ENCODE data around the gene ELAC2. TPM values are rescaled to one million over a fixed set of nuclear protein-coding genes. Genes with fewer than 3 reads are reported as not detected.
"Not testable (repeated sequence)": the region's sequence is repeated elsewhere in the genome, so short reads cannot be mapped to it uniquely, and the experiment has no call there.

ELAC2 gene
- total RNA-seq, 1 experiment from 2014 or later: 63.7 TPM

DNA sequence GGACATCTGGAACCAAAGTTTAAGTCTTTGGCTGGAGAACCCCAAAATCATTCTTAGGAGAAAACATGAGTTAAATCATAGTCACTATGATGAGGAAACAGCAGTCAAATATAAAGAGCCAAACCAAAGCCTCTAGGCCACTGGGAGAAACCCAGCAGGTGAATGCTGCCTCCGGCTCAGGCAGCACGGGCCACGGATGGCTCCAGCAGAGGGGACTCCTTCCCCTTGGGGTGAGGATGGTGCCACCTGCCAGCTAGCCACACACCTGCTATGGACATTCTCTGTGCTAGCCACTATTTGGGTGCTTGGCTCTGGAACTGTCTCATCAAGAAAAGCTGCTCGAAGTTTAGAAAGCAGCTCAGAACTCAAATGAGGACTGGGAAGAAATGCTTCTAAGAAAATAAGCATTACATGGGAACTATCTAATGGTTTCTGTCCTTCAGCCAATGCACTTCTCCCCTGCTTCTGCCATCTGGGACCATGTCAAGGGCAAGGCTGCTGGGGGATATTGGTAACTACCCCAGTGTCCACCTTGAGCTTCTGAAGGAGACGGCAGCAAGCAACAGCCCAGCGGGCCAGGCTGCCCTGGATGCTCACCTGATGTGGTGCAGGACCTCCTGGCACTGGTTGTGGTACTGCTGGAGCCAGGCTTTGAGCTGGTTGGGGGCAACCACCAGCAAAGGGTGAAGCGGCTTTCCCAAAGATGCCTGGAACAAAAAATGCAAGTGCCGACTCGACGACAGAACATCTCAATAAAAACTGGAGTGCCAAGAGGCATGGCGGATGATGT is 22.5 kb downstream of the ELAC2 start:
- in situ Hi-C loops (cut with HindIII; ENCODE audit: low pct_unique_long_range_greater_than_20kb, low sequenced_read_pairs): no loop called here
- no peak for DNase-seq (ENCODE audit: low read depth)

DNA sequence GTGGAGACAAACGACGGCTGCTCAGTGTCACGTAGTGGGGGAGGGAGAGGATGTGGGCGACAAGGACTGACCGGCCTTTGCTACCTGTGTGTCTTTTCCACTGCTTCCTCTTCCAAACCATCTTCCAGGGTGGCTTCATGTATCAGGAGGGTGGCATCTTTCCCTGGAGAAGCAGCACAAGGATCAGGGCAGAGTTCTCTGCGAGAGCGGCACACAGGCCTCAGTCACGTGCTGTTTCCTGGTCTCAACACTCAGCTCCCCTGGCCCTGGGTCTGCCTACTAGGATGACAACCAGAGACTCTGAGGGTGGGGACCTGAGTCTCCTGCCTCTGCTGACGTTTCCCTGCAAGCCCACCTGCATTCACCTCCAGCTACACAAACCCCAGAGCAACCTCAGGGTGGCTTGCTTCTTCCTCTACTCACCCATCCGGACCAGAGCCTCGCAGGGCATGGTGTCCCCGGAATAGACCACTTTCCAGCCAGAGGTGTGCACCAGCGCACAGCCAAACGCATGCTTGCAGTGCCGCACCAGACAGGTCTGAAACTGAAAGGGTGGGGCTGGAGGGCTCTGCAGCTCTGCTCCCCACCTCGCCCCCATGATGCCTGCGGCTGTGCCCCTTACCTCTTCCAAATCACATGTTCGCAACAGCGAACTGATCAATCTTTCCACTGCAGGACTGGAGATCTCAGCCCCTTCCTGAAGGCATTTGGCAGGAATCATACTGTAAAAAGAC is 23.3 kb downstream of the ELAC2 start:
- DNase-seq (ENCODE audit: low read depth): no peak
- in situ Hi-C loops (cut with HindIII; ENCODE audit: low pct_unique_long_range_greater_than_20kb, low sequenced_read_pairs): no loop called here

DNA sequence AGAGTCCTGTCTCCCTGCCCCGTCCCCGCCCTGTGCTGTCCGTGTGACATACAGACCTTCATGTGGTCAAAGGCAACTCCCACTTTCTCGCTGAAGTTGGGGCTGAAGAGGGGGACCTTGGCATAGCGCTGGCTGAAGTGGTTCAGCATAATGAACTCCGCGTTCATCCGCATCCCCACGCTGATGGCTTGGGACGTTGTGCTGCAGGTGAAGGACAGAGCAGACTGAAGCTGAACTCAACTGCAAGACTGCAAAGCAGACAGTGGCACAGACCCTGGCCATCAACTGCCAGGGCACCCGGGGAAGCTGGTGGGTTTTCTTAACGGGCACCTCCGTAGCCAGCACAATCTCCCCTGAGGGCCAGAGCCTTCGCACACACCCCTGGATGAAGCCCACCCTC is 24.2 kb downstream of the ELAC2 start:
- in situ Hi-C loops (cut with HindIII; ENCODE audit: low pct_unique_long_range_greater_than_20kb, low sequenced_read_pairs): no loop called here
- no peak for DNase-seq (ENCODE audit: low read depth)

DNA sequence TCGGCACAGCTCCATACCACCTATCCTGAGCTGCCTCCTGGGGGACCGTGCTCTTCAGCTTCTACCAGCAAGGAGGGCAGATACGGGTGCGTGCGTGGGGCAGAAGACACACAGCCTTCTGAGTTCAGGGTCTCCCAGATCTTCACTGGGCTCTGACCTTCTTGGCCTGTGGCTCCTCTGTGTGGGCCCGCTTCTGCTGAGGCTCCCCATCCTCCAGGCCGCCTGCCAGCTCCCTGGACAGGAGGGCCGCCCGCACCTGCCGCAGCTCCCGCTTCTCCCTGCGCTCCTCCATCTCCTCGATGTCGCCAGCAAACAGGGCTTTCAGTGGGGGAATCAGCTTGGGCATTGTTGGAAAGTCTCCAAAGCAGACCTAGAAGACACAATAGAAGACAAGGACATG is 25.2 kb downstream of the ELAC2 start:
- in situ Hi-C loops (cut with HindIII; ENCODE audit: low pct_unique_long_range_greater_than_20kb, low sequenced_read_pairs): no loop called here
- no peak for DNase-seq (ENCODE audit: low read depth)

DNA sequence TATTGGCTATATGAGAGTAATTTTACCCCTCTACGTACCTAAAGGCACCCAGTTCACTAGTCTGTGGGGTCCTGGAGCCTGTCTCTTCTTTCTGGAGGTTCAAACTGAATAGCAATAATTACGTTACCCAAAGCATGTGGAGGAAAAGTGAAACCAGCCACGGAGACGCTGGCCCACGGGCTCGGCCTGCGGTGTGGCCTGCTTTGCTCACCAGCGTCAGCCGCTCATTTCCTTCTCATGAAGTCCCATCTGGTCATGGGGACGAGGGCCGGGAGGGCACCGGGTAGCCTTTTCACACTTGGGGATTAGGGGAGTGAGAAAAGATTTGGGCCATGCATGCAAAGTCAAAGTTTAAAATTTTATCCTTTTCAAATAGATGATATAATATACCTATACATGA is 26.9 kb downstream of the ELAC2 start:
- in situ Hi-C loops (cut with HindIII; ENCODE audit: low pct_unique_long_range_greater_than_20kb, low sequenced_read_pairs): no loop called here

DNA sequence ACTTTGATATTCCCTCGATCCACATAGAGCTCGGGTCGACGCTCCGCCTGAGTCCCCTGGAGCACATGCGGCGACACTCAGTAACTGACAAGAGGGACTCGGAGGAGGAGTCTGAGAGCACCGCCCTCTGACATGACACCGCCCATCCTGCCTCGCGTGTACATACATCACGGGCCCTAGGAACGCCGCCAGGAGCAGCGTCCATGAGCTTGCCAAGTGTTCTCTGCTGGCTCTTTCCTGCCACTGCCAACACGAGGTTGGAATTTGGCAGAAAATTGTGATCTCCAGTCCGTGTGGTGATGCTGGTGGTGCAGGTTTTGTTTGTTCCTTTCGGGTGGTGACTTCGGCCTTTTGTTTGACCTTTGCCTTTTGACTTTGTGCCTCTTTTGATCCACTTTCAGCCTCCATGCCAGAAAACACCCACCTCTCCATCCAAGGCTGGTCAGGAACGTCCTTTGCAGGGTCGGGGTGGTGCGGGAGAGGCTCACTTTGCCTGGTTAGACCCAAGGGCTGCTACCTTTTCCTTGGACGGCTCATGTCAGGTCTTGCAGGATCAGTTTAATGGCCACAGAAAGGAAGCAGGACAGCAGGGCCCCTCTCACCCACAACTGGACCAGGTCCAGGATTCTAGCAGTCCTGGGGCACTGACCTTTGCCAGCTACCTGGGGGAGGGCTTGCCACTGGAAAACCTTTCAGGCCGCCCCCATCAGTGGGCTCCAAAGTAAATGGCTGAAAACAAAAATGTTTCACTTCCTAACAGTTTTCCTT is 27.6 kb downstream of the ELAC2 start:
- in situ Hi-C loops (cut with HindIII; ENCODE audit: low pct_unique_long_range_greater_than_20kb, low sequenced_read_pairs): no loop called here
- DNase-seq (ENCODE audit: low read depth): no peak

More for the DNA sequence above, 26.9 kb downstream of the ELAC2 start:
- DNase-seq (ENCODE audit: low read depth): no peak

DNA sequence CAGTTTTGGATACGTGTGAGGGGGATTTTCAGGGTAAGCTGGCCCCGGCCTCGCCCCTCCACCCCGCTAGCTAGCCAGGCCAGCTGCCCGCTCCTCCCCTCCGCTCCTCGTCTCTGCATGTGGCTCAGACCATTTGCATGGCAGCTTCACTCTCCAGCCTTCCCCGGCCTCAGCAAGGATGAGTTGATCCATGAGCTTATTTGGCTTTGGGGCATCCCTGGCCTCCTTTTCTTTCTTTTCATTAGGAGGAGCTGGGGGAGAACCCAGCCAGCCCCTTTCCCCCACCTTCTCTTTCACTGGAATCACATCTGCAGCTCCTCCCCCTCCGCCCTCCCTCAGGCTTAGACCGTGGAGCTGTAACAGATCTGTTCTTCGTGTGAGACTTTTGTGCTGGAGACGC is 30.7 kb downstream of the ELAC2 start:
- in situ Hi-C loops (cut with HindIII; ENCODE audit: low pct_unique_long_range_greater_than_20kb, low sequenced_read_pairs): no loop called here
- DNase-seq (ENCODE audit: low read depth): no peak

DNA sequence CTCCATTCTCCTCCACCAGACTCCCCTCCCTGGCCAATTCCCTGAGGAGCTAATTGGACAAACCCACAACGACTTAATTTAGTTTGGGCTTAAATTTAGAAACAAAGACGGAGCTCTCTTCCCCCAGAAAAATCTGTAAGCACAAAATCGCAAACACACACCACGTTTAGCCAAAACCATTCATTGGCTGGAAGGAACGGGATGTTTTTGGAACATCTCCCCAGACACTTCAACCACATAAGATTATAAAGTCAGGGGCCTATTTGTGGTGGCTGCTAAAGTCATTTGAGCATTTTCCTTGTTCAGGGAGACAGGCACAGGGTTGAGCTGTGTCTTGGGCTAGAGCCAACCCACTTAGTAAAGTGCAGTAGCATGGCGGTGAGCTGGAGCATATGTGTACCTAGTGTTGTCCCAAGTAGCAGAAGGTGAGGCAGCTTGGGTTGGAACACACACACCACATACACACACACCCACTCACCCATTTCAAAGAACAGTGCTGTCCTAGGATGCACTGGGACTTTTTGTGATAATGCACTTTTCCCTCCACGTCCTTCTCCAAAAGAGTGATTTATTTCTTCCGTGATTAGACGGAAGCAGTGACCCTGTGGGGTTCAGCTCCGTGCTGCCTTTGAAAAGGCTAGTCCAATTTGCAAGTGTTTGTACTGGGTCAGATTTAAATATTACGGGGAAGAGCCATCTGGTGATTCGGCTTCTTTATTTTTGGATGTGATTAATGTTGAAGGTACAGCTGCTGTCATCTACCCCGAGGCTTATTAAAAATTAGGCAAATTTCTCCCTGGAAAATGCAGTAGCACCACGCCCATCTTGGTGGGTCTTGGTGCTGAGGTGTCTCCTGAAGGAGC is 32.2 kb downstream of the ELAC2 start:
- no peak for DNase-seq (ENCODE audit: low read depth)
- in situ Hi-C loops (cut with HindIII; ENCODE audit: low pct_unique_long_range_greater_than_20kb, low sequenced_read_pairs): no loop called here

DNA sequence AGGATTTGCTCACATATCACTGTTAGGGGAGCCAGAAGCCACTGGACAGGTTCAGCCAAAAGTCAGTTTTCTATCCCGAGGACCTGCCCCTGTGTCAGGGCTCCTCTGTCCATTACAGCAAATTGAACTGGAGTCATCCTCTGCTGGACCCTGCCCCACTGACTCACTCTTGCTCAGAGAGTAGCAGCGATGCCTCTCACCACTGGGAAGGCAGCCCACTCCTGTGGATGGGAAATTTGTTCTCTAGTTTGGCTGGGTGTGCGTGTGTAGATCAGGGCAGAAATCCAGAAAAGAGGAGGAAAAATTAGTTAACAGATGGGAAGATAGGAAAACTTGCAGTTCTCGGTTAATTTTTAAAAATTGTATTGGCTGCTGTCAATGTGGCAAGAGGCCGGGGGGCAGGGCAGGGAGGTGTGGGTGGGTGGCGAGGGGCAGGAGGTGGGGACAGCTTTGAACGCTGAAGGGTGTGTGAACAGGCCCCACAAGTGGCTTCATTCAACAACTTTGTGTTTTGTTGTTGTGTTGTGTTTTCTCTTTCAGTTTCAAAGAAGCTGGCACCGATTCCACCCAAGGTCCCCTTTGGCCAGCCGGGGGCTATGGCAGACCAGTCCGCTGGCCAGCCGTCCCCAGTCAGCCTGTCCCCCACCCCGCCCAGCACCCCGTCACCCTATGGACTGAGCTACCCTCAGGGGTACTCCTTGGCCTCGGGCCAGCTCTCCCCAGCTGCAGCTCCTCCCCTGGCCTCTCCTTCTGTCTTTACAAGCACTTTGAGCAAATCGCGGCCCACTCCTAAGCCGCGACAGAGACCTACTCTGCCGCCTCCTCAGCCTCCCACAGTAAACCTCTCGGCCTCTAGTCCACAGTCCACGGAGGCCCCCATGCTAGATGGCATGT is 33.6 kb downstream of the ELAC2 start:
- DNase-seq (ENCODE audit: low read depth): no peak

DNA sequence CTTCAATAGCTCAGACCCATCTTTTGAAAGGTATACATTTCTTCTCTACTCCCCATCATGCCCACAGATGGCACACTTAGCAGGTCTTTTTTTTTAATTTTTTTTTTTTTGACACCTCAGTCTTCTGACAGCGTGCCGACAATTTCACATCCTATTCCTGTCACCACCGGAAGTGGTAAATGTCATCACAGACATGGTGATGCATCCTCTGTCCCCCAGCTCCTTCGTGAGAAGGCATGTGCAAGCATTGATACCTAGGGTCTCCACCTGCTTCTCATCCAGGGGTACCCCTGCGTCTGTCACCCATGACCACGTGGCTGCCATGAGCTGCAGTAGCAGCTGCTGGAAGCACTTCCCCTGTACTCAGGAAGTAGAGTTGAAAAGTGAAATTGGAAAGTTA is 35.6 kb downstream of the ELAC2 start:
- in situ Hi-C loops (cut with HindIII; ENCODE audit: low pct_unique_long_range_greater_than_20kb, low sequenced_read_pairs): no loop called here
- DNase-seq (ENCODE audit: low read depth): no peak

More for the DNA sequence above, 33.6 kb downstream of the ELAC2 start:
- in situ Hi-C loops (cut with HindIII; ENCODE audit: low pct_unique_long_range_greater_than_20kb, low sequenced_read_pairs): no loop called here

DNA sequence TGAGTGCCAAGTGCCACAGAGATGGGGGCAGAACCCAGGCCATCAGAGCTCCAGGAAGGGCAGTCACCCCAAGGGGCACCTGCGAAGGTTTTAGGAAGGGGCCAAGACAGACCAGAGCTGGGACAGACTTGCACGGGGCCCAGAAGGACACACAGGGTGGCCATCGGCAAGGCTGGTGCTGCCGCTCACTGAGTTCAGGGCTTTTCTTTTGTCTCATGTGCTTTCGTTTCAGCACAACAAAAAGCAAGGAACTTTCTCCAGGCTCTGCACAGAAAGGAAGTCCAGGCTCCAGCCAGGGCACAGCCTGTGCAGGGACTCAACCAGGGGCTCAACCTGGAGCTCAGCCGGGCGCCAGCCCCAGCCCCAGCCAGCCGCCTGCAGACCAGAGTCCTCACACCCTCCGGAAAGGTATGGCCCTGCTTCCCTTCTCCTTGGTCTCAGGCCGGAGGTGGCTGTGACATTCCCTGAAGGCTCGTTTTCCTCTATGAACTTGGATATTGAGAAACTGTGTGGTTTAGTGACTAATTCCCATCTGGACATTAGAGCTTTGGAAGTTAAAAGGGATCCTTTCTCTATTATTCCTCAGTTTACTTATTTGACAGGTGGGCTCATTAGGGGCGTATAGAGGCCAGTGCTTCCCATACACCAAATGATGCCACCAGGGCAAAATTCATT is 37.9 kb downstream of the ELAC2 start:
- in situ Hi-C loops (cut with HindIII; ENCODE audit: low pct_unique_long_range_greater_than_20kb, low sequenced_read_pairs): no loop called here

DNA sequence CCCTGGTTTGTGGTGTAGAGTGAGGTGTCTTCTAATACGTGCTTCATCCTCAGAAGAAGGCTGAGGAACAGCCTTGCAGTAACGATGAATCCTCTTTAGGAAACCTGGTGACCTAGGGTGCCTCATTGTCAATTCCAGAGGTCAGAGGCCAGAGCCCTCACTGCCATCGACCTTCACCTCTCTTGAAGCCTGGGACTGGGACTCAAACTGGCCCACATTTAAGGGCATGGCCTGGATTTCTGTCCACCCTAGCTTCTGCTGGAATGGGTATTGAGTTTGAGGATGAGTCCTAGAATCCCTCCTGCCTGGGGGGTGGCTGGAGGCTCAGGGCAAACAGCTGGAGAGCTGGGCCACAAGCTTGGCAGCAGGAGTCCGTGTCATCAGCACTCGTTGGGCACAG is 38.6 kb downstream of the ELAC2 start:
- DNase-seq (ENCODE audit: low read depth): no peak
- in situ Hi-C loops (cut with HindIII; ENCODE audit: low pct_unique_long_range_greater_than_20kb, low sequenced_read_pairs): no loop called here

More for the DNA sequence above, 37.9 kb downstream of the ELAC2 start:
- no peak for DNase-seq (ENCODE audit: low read depth)

DNA sequence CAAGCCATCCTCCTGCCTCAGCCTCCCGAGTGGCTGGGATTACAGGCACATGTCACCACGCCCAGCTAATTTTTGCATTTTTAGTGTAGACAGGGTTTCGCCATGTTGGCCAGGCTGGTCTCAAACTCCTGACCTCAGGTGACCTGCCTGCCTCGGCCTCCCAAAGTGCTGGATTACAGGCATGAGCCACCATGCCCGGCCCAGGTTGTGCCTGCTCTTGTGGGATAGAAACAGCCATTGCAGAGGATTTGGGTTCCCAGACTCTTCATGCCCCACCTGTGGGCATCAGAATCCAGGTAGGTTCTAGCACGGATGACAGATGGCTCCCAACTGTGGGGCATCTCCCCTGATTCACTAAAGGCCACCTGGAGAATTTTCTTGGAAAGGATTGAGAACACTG is 39.0 kb downstream of the ELAC2 start:
- DNase-seq (ENCODE audit: low read depth); in situ Hi-C loops (cut with HindIII; ENCODE audit: low pct_unique_long_range_greater_than_20kb, low sequenced_read_pairs): not testable (repeated sequence)

DNA sequence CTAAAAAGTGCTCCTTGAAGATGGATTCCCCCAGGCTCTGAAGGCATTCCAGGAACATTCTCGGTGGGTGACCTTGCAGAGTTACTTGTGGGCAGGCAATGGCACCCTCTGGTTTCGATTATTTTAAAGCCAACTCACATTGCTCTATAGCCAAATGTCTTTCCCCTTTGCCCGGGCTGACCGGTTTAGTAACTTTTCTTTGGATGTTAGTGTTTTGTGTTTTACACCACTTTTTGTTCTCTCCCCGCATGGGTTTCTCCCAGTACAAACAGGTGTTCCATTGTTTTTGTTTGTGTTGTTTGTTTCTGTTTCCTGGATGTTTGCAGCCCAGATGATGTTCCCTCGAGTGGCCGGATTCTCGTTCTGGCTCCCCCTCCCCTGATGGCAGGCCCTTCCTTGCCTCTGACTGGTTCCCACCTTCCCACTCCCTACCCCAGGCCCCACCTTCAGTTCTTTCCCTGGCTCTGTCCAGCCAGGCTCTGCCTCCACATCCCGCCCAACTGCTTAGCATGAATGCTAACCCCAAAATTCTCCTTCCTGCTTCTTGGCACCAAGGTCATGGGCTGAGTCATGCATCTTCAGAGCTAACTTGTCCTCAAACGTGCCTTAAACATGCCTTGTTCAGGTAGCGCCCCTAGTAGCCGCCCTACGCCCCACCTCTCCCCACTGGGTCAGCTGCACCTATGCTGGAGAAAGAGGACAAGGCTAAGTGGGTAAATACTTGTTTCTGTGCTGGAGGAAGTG is 40.6 kb downstream of the ELAC2 start:
- in situ Hi-C loops (cut with HindIII; ENCODE audit: low pct_unique_long_range_greater_than_20kb, low sequenced_read_pairs): no loop called here
- no peak for DNase-seq (ENCODE audit: low read depth)

DNA sequence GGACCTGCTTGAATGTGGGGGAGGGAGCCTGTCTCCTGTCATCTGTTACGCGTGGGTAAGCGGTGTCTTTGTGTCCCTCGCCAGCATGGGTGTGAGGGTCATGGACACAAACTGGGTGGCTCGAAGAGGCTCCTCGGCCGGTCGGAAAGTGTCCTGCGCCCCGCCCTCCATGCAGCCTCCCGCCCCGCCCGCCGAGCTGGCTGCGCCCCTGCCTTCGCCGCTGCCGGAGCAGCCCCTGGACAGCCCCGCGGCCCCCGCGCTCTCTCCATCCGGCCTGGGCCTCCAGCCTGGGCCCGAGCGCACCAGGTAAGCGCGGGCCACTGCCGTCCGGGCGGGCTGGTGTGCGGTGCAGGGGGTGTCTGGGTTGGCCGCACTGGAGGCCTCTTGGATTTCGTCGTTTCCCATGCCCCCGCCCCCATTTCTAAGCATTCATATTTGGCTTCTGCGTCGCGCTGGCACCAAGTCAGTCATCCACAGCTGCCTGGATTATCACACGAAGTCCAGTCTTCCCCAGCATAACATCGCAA is 43.8 kb downstream of the ELAC2 start:
- in situ Hi-C loops (cut with HindIII; ENCODE audit: low pct_unique_long_range_greater_than_20kb, low sequenced_read_pairs): no loop called here
- DNase-seq (ENCODE audit: low read depth): no peak

DNA sequence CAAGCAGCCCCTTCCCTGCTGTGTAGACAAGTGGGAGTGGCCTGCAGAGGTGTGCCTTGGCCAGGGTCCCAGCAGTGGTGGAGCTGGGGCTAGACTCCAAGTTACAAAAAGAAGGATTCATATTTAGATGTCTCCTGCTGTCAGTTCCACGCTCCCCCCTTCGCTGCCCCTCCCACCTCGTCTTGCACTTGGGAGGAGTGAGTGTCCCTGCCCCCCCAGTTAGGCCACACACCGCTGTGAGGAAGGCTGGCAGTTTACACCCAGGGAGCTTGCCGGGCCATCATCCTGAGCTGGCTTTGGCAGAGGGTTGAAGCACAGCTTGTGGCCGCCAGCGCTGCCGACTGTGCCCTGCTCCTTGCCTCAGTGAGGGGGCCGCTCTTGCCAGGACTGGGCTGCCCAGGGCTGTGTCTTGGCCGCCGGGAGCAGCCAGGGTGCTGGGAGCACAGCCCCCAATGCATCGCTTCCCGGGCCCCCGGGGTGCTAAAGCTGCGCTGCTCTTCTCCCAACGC is 44.3 kb downstream of the ELAC2 start:
- DNase-seq (ENCODE audit: low read depth): no peak
- in situ Hi-C loops (cut with HindIII; ENCODE audit: low pct_unique_long_range_greater_than_20kb, low sequenced_read_pairs): no loop called here
